ENCODE data around the gene UNC5C.

GRCh38 chr4:95289028-95289634 lies 259.6 kb downstream of the UNC5C start:
- TF ChIP-seq CTCF (IDR thresholded peaks at IDR 0.05 in 8 of 11, conservative IDR thresholded peaks at IDR 0.05 in 3 of 11) (no peak), POLR2A (IDR thresholded peaks at IDR 0.05) (no peak), POLR2AphosphoS5 (IDR thresholded peaks at IDR 0.05) (no peak)

All from spleen (tissue), 7 donors.